Measurements from ENCODE around the gene TRPC1.

GRCh38 chr3:142801746-142802145, 77.9 kb downstream of the TRPC1 start:
- TF ChIP-seq EP300 (IDR thresholded peaks at IDR 0.05) (no peak), POLR2AphosphoS5 (IDR thresholded peaks at IDR 0.05) (no peak), POLR2A (IDR thresholded peaks at IDR 0.05; ENCODE audit: low read depth) (no peak)
- TF ChIP-seq, protein P1, sequence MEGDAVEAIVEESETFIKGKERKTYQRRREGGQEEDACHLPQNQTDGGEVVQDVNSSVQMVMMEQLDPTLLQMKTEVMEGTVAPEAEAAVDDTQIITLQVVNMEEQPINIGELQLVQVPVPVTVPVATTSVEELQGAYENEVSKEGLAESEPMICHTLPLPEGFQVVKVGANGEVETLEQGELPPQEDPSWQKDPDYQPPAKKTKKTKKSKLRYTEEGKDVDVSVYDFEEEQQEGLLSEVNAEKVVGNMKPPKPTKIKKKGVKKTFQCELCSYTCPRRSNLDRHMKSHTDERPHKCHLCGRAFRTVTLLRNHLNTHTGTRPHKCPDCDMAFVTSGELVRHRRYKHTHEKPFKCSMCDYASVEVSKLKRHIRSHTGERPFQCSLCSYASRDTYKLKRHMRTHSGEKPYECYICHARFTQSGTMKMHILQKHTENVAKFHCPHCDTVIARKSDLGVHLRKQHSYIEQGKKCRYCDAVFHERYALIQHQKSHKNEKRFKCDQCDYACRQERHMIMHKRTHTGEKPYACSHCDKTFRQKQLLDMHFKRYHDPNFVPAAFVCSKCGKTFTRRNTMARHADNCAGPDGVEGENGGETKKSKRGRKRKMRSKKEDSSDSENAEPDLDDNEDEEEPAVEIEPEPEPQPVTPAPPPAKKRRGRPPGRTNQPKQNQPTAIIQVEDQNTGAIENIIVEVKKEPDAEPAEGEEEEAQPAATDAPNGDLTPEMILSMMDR (IDR thresholded peaks at IDR 0.05): no peak
